SK-N-SH (cell line): ENCODE measurements around the gene EWSR1. TPM values are rescaled to one million over a fixed set of nuclear protein-coding genes. Genes with fewer than 3 reads are reported as not detected.

ENCODE experiments used
- CTCF ChIA-PET: fragments of 300-600, 350-600 bp; formaldehyde crosslinking; extraction: SDS; loops from one replicate; lab custom pipeline; 2021; lab: Yijun Ruan, JAX
- POLR2A ChIA-PET: fragments of 350-600 bp; sonication (Branson Sonifier 250); formaldehyde crosslinking; extraction: SDS; loops from one replicate; lab custom pipeline; 2020; ENCODE audit warnings: antibody characterized with exemption, inconsistent platforms; lab: Yijun Ruan, JAX
- DNase-seq: peaks from one replicate; pipeline ENCODE4 v3.0.0; 2012
- H2AFZ ChIP-seq: fragments of 200-600 bp; sonication (generic); 2 replicates; pipeline ENCODE4 v1.8.1; 2016; ENCODE audit warnings: antibody characterized with exemption, mild to moderate bottlenecking, low read depth
- H3F3A ChIP-seq: fragments of 200-600 bp; sonication (generic); replicated peaks from 2 replicates; pipeline ENCODE3; 2016; ENCODE audit warnings: antibody characterized with exemption, mild to moderate bottlenecking; ENCODE audit not compliant: insufficient read depth
- H3K27ac ChIP-seq, 2 experiments: fragments of 200-500 bp in 1 of 2; fragments of 200-600 bp in 1 of 2; sonication (Bioruptor generic) in 1 of 2; sonication (generic), shearing (Covaris generic) in 1 of 2; 2 replicates each; pipeline versions ENCODE4 v1.5.1 to v1.6.1; 2014 to 2016; ENCODE audit warnings: low read depth in 2 of 2, inconsistent platforms in 1 of 2, low read length in 1 of 2, mild to moderate bottlenecking in 1 of 2, mixed read lengths in 1 of 2
- H3K27me3 ChIP-seq: fragments of 200-600 bp; sonication (generic), shearing (Covaris generic); 2 replicates; pipeline ENCODE4 v1.6.1; 2016; ENCODE audit warnings: mixed run types; ENCODE audit not compliant: insufficient read depth
- H3K36me3 ChIP-seq, 2 experiments: fragments of 200-500 bp in 1 of 2; fragments of 200-600 bp in 1 of 2; sonication (Bioruptor generic) in 1 of 2; sonication (generic) in 1 of 2; replicated peaks in 1 of 2; 2 replicates each; pipeline versions ENCODE3 to v1.5.1; 2014 to 2016; ENCODE audit warnings: low read length in 1 of 2, mild to moderate bottlenecking in 1 of 2; ENCODE audit not compliant: insufficient read depth in 2 of 2, control insufficient read depth in 1 of 2
- H3K4me1 ChIP-seq, 2 experiments: fragments of 200-500 bp in 1 of 2; fragments of 200-600 bp in 1 of 2; sonication (Bioruptor generic) in 1 of 2; sonication (generic), shearing (Covaris generic) in 1 of 2; 2 replicates each; pipeline versions ENCODE4 v1.5.1 to v1.6.1; 2014 to 2016; ENCODE audit warnings: low read depth in 1 of 2, low read length in 1 of 2, mixed run types in 1 of 2; ENCODE audit not compliant: insufficient read depth in 2 of 2, control insufficient read depth in 1 of 2
- H3K4me2 ChIP-seq: fragments of 200-600 bp; sonication (generic), shearing (Covaris generic); 2 replicates; pipeline ENCODE4 v1.6.1; 2017; ENCODE audit warnings: mixed run types
- H3K4me3 ChIP-seq, 2 experiments: fragments of 200-500 bp in 1 of 2; fragments of 200-600 bp in 1 of 2; sonication (Bioruptor generic) in 1 of 2; sonication (generic), shearing (Covaris generic) in 1 of 2; 2 replicates each; pipeline versions ENCODE4 v1.5.1 to v1.8.1; 2014 to 2016; ENCODE audit warnings: low read depth in 2 of 2, inconsistent platforms in 1 of 2, low read length in 1 of 2, mild to moderate bottlenecking in 1 of 2, mixed read lengths in 1 of 2, moderate library complexity in 1 of 2
- H3K79me2 ChIP-seq: fragments of 200-600 bp; sonication (generic); 2 replicates; pipeline ENCODE4 v1.8.1; 2017; ENCODE audit warnings: mild to moderate bottlenecking; ENCODE audit not compliant: insufficient read depth
- H3K9ac ChIP-seq: fragments of 200-600 bp; sonication (generic); 2 replicates; pipeline ENCODE4 v1.6.1; 2017; ENCODE audit warnings: mixed run types
- H3K9me2 ChIP-seq: fragments of 200-600 bp; sonication (generic); 2 replicates; pipeline ENCODE4 v1.6.1; 2017; ENCODE audit warnings: mixed run types
- H3K9me3 ChIP-seq: fragments of 200-600 bp; sonication (generic); 2 replicates; pipeline ENCODE4 v1.6.1; 2017; ENCODE audit warnings: mixed run types, mild to moderate bottlenecking, moderate library complexity
- H4K20me1 ChIP-seq: fragments of 200-600 bp; sonication (generic); 2 replicates; pipeline ENCODE4 v1.6.1; 2017; ENCODE audit warnings: mild to moderate bottlenecking, mixed run types; ENCODE audit not compliant: insufficient read depth
- EP300 ChIP-seq, 2 experiments: IDR thresholded peaks; 2 replicates each; pipeline versions ENCODE4 v1.4.0 to v1.6.1; 2012; ENCODE audit warnings: borderline replicate concordance in 1 of 2, low read depth in 1 of 2, low read length in 1 of 2
- FOXJ3 ChIP-seq: sonication (generic); formaldehyde crosslinking; IDR thresholded peaks from 2 replicates; pipeline ENCODE4 v1.5.1; 2020; ENCODE audit warnings: mild to moderate bottlenecking, missing genetic modification reagents
- FOXM1 ChIP-seq: IDR thresholded peaks from 2 replicates; pipeline ENCODE4 v1.4.0; 2012; ENCODE audit warnings: low read depth, mild to moderate bottlenecking
- JUND ChIP-seq: IDR thresholded peaks from 2 replicates; pipeline ENCODE4 v1.4.0; 2012
- NFIC ChIP-seq: IDR thresholded peaks from 2 replicates; pipeline ENCODE4 v1.4.0; 2012; ENCODE audit warnings: borderline replicate concordance
- RXRA ChIP-seq: IDR thresholded peaks from 2 replicates; pipeline ENCODE4 v1.4.0; 2012; ENCODE audit warnings: low read depth, mild to moderate bottlenecking, borderline replicate concordance
- SIN3A ChIP-seq: IDR thresholded peaks from 2 replicates; pipeline ENCODE4 v1.6.1; 2012; ENCODE audit warnings: low read depth, mild to moderate bottlenecking, low read length, moderate library complexity, borderline replicate concordance
- TAF1 ChIP-seq: IDR thresholded peaks from 2 replicates; pipeline ENCODE4 v1.6.1; 2012; ENCODE audit warnings: low read depth, mild to moderate bottlenecking, low read length, moderate library complexity, borderline replicate concordance
- TEAD4 ChIP-seq: IDR thresholded peaks from 2 replicates; pipeline ENCODE4 v1.4.0; 2012; ENCODE audit warnings: mild to moderate bottlenecking, borderline replicate concordance; ENCODE audit not compliant: insufficient read depth
- YY1 ChIP-seq: IDR thresholded peaks from 2 replicates; pipeline ENCODE4 v1.4.0; 2012; ENCODE audit warnings: low read depth, mild to moderate bottlenecking
- WGBS: methylation state at CpG from one replicate; pipeline ENCODE4 v1.1.6; 2017; ENCODE audit warnings: low lambda C conversion rate; 5-methylcytosine and 5-hydroxymethylcytosine counted together
- polyA plus RNA-seq, 3 experiments: library from polyadenylated mRNA; depleted of rRNA; stranded (reverse); fragments of >200 nt; gene quantifications; 2 replicates each; pipeline ENCODE4 v1.2.3, GENCODE V29; 2012
- TF ChIP-seq, protein P1 (sequence below): IDR thresholded peaks from 2 replicates; pipeline ENCODE4 v1.4.0; 2012; ENCODE audit warnings: low read depth, borderline replicate concordance
- TF ChIP-seq, protein P2 (sequence below): IDR thresholded peaks from 2 replicates; pipeline ENCODE4 v1.4.0; 2012; ENCODE audit warnings: low read depth
- TF ChIP-seq, protein P3 (sequence below): IDR thresholded peaks from 2 replicates; pipeline ENCODE4 v1.6.1; 2012; ENCODE audit warnings: mild to moderate bottlenecking, low read depth, low read length, moderate library complexity
- TF ChIP-seq, protein P4 (sequence below): IDR thresholded peaks from 2 replicates; pipeline ENCODE4; 2012

Gene EWSR1
- polyA plus RNA-seq, 1 of the 3 experiments (the other 2 are of a cell fraction): 173 TPM

DNA sequence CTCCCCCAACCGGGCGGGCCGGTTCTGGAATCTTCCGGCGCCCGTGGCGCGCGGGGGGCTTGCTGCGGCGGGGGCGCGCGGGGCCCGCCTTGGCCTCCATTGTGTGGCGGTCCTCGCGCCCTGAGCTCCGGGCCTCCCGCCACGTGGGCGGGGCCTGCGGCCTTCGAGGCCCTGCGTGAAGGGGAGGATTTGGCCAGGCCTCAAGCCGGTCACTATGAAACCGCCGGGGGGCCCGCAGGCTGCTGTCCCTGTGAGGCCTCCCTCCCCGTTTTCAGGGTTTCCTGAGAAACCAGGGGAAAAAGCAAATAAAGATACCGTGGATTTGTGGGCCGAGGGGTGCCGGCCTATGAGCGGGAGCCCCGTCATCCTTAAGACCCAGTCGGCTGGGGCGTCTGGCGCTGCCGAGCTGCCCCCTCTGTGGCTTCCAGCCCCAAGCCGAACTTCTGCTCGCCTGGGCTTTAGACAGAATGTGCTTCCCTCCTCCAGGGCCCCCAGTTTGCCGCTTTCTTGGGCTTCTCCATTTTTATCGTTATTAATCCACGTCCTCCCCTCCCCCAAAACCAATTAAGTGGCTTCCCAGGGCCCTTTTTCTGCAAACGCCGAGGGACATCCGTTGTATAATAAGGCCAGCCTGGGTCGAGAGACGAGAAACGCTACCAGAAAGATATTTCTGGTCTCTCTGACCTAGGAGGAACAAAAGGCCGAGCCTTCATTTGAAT is 602 bp downstream of the EWSR1 start:
- CTCF ChIA-PET: interaction anchor here (0.9 to 1.1 kb wide), 2 partner anchors 23 to 38 kb away, joined by 3 to 4 read pairs; partner anchors contain the start of gene GAS2L1
- no peak for TF ChIP-seq JUND
- no peak for TF ChIP-seq FOXJ3 (CRISPR knock-in tag)
- TF ChIP-seq TEAD4: 0 out of 2 replicates have a peak, but pooled peaks have one; percentile 3
- TF ChIP-seq, protein P1, sequence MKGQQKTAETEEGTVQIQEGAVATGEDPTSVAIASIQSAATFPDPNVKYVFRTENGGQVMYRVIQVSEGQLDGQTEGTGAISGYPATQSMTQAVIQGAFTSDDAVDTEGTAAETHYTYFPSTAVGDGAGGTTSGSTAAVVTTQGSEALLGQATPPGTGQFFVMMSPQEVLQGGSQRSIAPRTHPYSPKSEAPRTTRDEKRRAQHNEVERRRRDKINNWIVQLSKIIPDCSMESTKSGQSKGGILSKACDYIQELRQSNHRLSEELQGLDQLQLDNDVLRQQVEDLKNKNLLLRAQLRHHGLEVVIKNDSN: no peak
- TF ChIP-seq NFIC: no peak; the same call in 1 of the 2 replicates
- TF ChIP-seq, protein P2, sequence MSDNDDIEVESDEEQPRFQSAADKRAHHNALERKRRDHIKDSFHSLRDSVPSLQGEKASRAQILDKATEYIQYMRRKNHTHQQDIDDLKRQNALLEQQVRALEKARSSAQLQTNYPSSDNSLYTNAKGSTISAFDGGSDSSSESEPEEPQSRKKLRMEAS: peak; percentile 71; the same call in 1 of the 2 replicates
- TF ChIP-seq TAF1: no peak
- TF ChIP-seq, protein P3, sequence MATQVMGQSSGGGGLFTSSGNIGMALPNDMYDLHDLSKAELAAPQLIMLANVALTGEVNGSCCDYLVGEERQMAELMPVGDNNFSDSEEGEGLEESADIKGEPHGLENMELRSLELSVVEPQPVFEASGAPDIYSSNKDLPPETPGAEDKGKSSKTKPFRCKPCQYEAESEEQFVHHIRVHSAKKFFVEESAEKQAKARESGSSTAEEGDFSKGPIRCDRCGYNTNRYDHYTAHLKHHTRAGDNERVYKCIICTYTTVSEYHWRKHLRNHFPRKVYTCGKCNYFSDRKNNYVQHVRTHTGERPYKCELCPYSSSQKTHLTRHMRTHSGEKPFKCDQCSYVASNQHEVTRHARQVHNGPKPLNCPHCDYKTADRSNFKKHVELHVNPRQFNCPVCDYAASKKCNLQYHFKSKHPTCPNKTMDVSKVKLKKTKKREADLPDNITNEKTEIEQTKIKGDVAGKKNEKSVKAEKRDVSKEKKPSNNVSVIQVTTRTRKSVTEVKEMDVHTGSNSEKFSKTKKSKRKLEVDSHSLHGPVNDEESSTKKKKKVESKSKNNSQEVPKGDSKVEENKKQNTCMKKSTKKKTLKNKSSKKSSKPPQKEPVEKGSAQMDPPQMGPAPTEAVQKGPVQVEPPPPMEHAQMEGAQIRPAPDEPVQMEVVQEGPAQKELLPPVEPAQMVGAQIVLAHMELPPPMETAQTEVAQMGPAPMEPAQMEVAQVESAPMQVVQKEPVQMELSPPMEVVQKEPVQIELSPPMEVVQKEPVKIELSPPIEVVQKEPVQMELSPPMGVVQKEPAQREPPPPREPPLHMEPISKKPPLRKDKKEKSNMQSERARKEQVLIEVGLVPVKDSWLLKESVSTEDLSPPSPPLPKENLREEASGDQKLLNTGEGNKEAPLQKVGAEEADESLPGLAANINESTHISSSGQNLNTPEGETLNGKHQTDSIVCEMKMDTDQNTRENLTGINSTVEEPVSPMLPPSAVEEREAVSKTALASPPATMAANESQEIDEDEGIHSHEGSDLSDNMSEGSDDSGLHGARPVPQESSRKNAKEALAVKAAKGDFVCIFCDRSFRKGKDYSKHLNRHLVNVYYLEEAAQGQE: no peak
- TF ChIP-seq EP300 (IDR thresholded peaks at IDR 0.05; ENCODE audit: borderline replicate concordance in 1 of 2, low read depth in 1 of 2, low read length in 1 of 2): 0 out of 4 replicates have a peak, but pooled peaks of 1 of the 2 experiments have one; percentile 17
- TF ChIP-seq, protein P4, sequence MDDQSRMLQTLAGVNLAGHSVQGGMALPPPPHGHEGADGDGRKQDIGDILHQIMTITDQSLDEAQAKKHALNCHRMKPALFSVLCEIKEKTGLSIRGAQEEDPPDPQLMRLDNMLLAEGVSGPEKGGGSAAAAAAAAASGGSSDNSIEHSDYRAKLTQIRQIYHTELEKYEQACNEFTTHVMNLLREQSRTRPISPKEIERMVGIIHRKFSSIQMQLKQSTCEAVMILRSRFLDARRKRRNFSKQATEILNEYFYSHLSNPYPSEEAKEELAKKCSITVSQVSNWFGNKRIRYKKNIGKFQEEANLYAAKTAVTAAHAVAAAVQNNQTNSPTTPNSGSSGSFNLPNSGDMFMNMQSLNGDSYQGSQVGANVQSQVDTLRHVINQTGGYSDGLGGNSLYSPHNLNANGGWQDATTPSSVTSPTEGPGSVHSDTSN: no peak
- TF ChIP-seq FOXM1: no peak
- peak; percentile 25; the same call in 1 of the 2 replicates for TF ChIP-seq YY1
- TF ChIP-seq RXRA: no peak
- TF ChIP-seq SIN3A: no peak

More for the DNA sequence above, 602 bp downstream of the EWSR1 start:
- Histone ChIP-seq H3K4me3 (peak overlapping the region; percentile 95 to 97), H3K27ac (peak overlapping the region; percentile 95 to 99), H3K9ac (peak overlapping the region; percentile 99), H3F3A (peaks cover 3% of the 10 kb centered on the region), H3K4me1 (peaks cover 25 to 39% of the 10 kb centered on the region in 2 experiments), H3K36me3 (peaks cover 47 to 48% of the 10 kb centered on the region in 2 experiments), H3K9me2 (no peaks in the 10 kb centered on the region), H3K27me3 (no peaks in the 10 kb centered on the region), H2AFZ (no peak overlapping the region), H3K9me3 (no peaks in the 10 kb centered on the region), H3K4me2 (peak overlapping the region; percentile 99), H3K79me2 (peaks cover 75% of the 10 kb centered on the region), H4K20me1 (peaks cover 51% of the 10 kb centered on the region)
- peak; percentile 63 for DNase-seq
- POLR2A ChIA-PET: interaction anchor here (1.1 kb wide), 1 partner anchor 45 kb away, joined by 3 read pairs; no protein-coding TSS in a partner anchor
- WGBS: 1% methylated on average over 26 of the region's 51 CpGs
